PC-9 (cell line): ENCODE measurements around the gene OR2F2. TPM values are rescaled to one million over a fixed set of nuclear protein-coding genes. Genes with fewer than 3 reads are reported as not detected.

Experiments
- BruUV-seq: library from RNA; stranded (reverse); fragments of 400-500 nt; replicated peaks from 2 replicates; lab custom pipeline; 2021; lab: Mats Ljungman, UMichigan
- CTCF ChIA-PET: fragments of 300-600 bp; sonication (Branson Sonifier 250); formaldehyde crosslinking; loops from one replicate; lab custom pipeline; 2022; ENCODE audit warnings: antibody characterized with exemption; lab: Charles Lee
- POLR2A ChIA-PET: fragments of 300-600 bp; sonication (Branson Sonifier 250); formaldehyde crosslinking; loops from one replicate; lab custom pipeline; 2022; ENCODE audit warnings: antibody characterized with exemption; ENCODE audit not compliant: unreplicated experiment; lab: Charles Lee
- DNase-seq, 2 experiments: peaks; one replicate each; pipeline versions ENCODE4 v3.0.0 to v3.0.0-alpha.2; 2015 to 2022; ENCODE audit warnings: mixed read lengths in 1 of 2
- H2AFZ ChIP-seq: fragments of 200-600 bp; sonication (generic); 2 replicates; pipeline ENCODE4 v1.8.1; 2017; ENCODE audit warnings: antibody characterized with exemption
- H3F3A ChIP-seq: fragments of 200-600 bp; sonication (generic); 2 replicates; pipeline ENCODE4 v1.8.1; 2017; ENCODE audit warnings: antibody characterized with exemption, mild to moderate bottlenecking, low read depth; ENCODE audit not compliant: insufficient read depth
- H3K27ac ChIP-seq: fragments of 200-600 bp; sonication (generic); 2 replicates; pipeline ENCODE4 v1.6.1; 2016; ENCODE audit warnings: mixed run types
- H3K27me3 ChIP-seq: fragments of 200-600 bp; sonication (generic); 2 replicates; pipeline ENCODE4 v1.6.1; 2016; ENCODE audit warnings: low read depth, mixed run types; ENCODE audit not compliant: insufficient read depth
- H3K36me3 ChIP-seq: fragments of 200-600 bp; sonication (generic); 2 replicates; pipeline ENCODE4 v1.6.1; 2016; ENCODE audit warnings: low read depth, mixed run types
- H3K4me1 ChIP-seq: fragments of 200-600 bp; sonication (generic); replicated peaks from 2 replicates; pipeline ENCODE4 v1.6.1; 2016; ENCODE audit warnings: mixed run types; ENCODE audit not compliant: insufficient read depth
- H3K4me2 ChIP-seq: fragments of 200-600 bp; sonication (generic); 2 replicates; pipeline ENCODE4 v1.6.1; 2017; ENCODE audit warnings: mixed run types
- H3K4me3 ChIP-seq: fragments of 200-600 bp; sonication (generic); 2 replicates; pipeline ENCODE4 v1.6.1; 2016; ENCODE audit warnings: mixed run types
- H3K79me2 ChIP-seq: fragments of 200-600 bp; sonication (generic); 2 replicates; pipeline ENCODE4 v1.6.1; 2017; ENCODE audit warnings: low read depth, mixed run types
- H3K9me2 ChIP-seq: fragments of 200-600 bp; sonication (generic); 2 replicates; pipeline ENCODE4 v1.8.1; 2017; ENCODE audit warnings: mild to moderate bottlenecking; ENCODE audit not compliant: insufficient read depth
- H3K9me3 ChIP-seq: fragments of 200-600 bp; sonication (generic); 2 replicates; pipeline ENCODE4 v1.8.1; 2016; ENCODE audit warnings: low read depth; ENCODE audit not compliant: insufficient read depth
- H4K20me1 ChIP-seq: fragments of 200-600 bp; sonication (generic); 2 replicates; pipeline ENCODE4 v1.8.1; 2017; ENCODE audit not compliant: insufficient read depth
- CTCF ChIP-seq: fragments of 200-600 bp; sonication (generic); conservative IDR thresholded peaks from 2 replicates; pipeline ENCODE4 v1.6.1; 2017; ENCODE audit warnings: mixed run types, antibody characterized with exemption, mild to moderate bottlenecking, moderate library complexity
- EZH2 ChIP-seq: fragments of 200-600 bp; sonication (generic); IDR thresholded peaks from 2 replicates; pipeline ENCODE4 v1.8.0; 2017; ENCODE audit warnings: antibody characterized with exemption, low read depth
- intact Hi-C: fragments of 100-400 bp; cut with micrococcal nuclease; formaldehyde crosslinking; loops from one replicate; pipeline ENCODE4 v1.10.0; 2022; ENCODE audit not compliant: unreplicated experiment
- total RNA-seq: library from RNA; stranded (reverse); gene quantifications from 2 replicates; pipeline ENCODE4 v1.2.3, GENCODE V29; 2021

The OR2F2 gene
- total RNA-seq, 1 experiment from 2014 or later = not detected

- Histone ChIP-seq H3K27ac (peak overlapping the region; percentile 3; the same call in 1 of the 2 replicates), H3K27me3 (no peaks in the 10 kb centered on the region), H3K9me2 (no peaks in the 10 kb centered on the region), H3K36me3 (no peaks in the 10 kb centered on the region), H2AFZ (peak overlapping the region; percentile 73), H3K4me3 (no peak overlapping the region), H3K9me3 (no peaks in the 10 kb centered on the region), H3F3A (peaks cover 9% of the 10 kb centered on the region; the same call in 1 of the 2 replicates), H4K20me1 (no peaks in the 10 kb centered on the region), H3K4me2 (peak overlapping the region; percentile 53), H3K79me2 (no peaks in the 10 kb centered on the region), H3K4me1 (peaks cover 25% of the 10 kb centered on the region)
- no TSS peak for BruUV-seq
- ChIA-PET CTCF (no interaction called here), POLR2A (no interaction called here)
- no peak for TF ChIP-seq CTCF
- intact Hi-C loops = no loop called here
- DNase-seq = no peak
Observed at GRCh38 chr7:143973870-143974416, 38.9 kb downstream of the OR2F2 start.

- ChIA-PET POLR2A (no interaction called here), CTCF (no interaction called here)
- H2AFZ ChIP-seq = peak overlapping the region; percentile 73
- peak; percentile 10 to 90 for DNase-seq
- H3K36me3 ChIP-seq = no peaks in the 10 kb centered on the region
- no peaks in the 10 kb centered on the region for H3K27me3 ChIP-seq
- no peak overlapping the region for H3K4me3 ChIP-seq
- peaks cover 13% of the 10 kb centered on the region; the same call in 1 of the 2 replicates for H3F3A ChIP-seq
- no peak for TF ChIP-seq CTCF
- TF ChIP-seq EZH2 = no peak
- H4K20me1 ChIP-seq = no peaks in the 10 kb centered on the region
- peak overlapping the region; percentile 3; the same call in 1 of the 2 replicates for H3K27ac ChIP-seq
- H3K4me2 ChIP-seq = peak overlapping the region; percentile 53
- intact Hi-C loops = no loop called here
- no peaks in the 10 kb centered on the region for H3K79me2 ChIP-seq
- H3K9me2 ChIP-seq = no peaks in the 10 kb centered on the region
- BruUV-seq = no TSS peak
- no peaks in the 10 kb centered on the region for H3K9me3 ChIP-seq
- H3K4me1 ChIP-seq = peaks cover 30% of the 10 kb centered on the region
Observed at GRCh38 chr7:143974459-143974858, 39.4 kb downstream of the OR2F2 start.

GRCh38 chr7:143975617-143976016 is 40.6 kb downstream of the OR2F2 start:
- no peaks in the 10 kb centered on the region for H4K20me1 ChIP-seq
- H3K79me2 ChIP-seq = no peaks in the 10 kb centered on the region
- no peak overlapping the region for H3K27ac ChIP-seq
- ChIA-PET CTCF (no interaction called here), POLR2A (no interaction called here)
- H3K4me1 ChIP-seq = peaks cover 37% of the 10 kb centered on the region
- H3K4me2 ChIP-seq = no peak overlapping the region
- H3K36me3 ChIP-seq = no peaks in the 10 kb centered on the region
- H3F3A ChIP-seq = peaks cover 14% of the 10 kb centered on the region; the same call in 1 of the 2 replicates
- no peak for TF ChIP-seq EZH2
- no peak for TF ChIP-seq CTCF
- H3K4me3 ChIP-seq = no peak overlapping the region
- no peaks in the 10 kb centered on the region for H3K9me2 ChIP-seq
- no peak for DNase-seq
- BruUV-seq = no TSS peak
- 0 out of 2 replicates have a peak, but pooled peaks cover 2% of the 10 kb centered on the region for H3K9me3 ChIP-seq
- intact Hi-C loops = no loop called here
- no peaks in the 10 kb centered on the region for H3K27me3 ChIP-seq
- no peak overlapping the region for H2AFZ ChIP-seq
